ENCODE data around the gene RHEB.

Gene RHEB

DNA sequence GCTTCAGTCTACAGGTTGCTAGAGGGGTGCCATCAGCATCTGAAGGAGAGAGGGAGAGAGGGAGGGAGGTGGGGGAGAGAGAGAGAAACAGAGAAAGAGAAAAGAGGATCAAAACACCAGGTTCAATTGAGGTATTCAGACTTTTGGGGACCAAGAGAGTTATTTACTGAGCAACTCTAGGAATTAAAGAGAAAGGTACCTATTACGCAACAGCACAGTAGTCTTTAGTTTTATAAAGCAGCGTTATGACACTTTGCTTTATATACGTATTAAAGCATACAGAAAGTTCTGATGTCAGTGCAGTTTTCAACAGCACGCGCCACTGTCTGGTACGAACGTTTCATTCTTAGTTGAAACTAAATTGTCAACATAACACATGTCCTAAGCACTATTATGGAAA lies 41.8 kb downstream of the RHEB start:
- Histone ChIP-seq H3K27ac (ENCODE audit: low read depth, low read length) (no peak overlapping the region), H3K36me3 (ENCODE audit: control insufficient read depth in 1 of 2, insufficient read depth in 2 of 2, low read length in 2 of 2) (peaks cover 5 to 31% of the 10 kb centered on the region in 2 donors), H3K9me3 (ENCODE audit: control insufficient read depth in 1 of 2, low read length in 2 of 2) (no peaks in the 10 kb centered on the region), H3K4me3 (ENCODE audit: low read depth in 1 of 2, low read length in 2 of 2) (no peak overlapping the region), H3K4me1 (ENCODE audit: control insufficient read depth in 1 of 2, insufficient read depth in 2 of 2, low read length in 2 of 2) (no peaks in the 10 kb centered on the region), H3K9ac (ENCODE audit: low read depth in 1 of 2, low read length in 2 of 2) (no peak overlapping the region), H3K27me3 (ENCODE audit: control insufficient read depth in 1 of 2, insufficient read depth in 2 of 2, low read length in 2 of 2) (no peaks in the 10 kb centered on the region)

DNA sequence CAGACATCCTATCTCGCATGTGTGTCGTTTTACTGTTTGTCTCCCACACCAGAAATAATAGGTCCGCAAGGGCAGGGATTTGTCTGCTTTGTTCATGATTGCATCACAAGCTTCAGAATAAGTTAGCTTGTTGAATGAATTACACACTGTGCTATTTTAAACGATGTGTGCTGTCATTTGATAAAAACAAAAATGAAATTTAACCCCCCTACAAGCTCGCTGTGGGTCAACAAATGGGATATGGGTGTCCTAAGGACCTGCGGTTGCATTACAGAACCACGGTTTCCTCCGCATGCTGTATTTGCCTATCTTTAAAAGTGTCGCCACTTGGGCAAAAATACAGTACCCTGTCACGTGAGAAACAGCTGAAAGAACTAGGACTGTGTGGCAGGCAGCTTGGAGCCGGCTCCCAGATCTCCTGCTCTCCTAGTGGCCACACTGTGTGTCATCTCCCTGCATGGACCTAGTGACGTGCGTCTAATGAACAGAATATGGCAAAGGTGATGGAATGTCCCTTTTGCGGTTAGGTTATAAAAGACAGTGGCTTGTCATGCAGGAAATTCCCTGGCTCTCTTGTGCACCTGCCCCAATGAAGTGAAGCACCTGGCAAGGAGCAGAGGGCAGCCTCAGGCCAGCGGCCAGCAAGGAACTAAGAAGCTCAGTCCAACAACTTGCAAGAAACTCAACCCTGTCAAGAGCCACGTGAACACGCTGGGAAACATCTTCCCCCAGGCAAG lies 46.9 kb downstream of the RHEB start:
- Histone ChIP-seq H3K9ac (ENCODE audit: low read depth in 1 of 2, low read length in 2 of 2) (no peak overlapping the region), H3K4me3 (ENCODE audit: low read depth in 1 of 2, low read length in 2 of 2) (no peak overlapping the region), H3K27ac (ENCODE audit: low read depth, low read length) (no peak overlapping the region), H3K27me3 (ENCODE audit: control insufficient read depth in 1 of 2, insufficient read depth in 2 of 2, low read length in 2 of 2) (no peaks in the 10 kb centered on the region), H3K36me3 (ENCODE audit: control insufficient read depth in 1 of 2, insufficient read depth in 2 of 2, low read length in 2 of 2) (peaks cover 28 to 44% of the 10 kb centered on the region in 2 donors), H3K9me3 (ENCODE audit: control insufficient read depth in 1 of 2, low read length in 2 of 2) (no peaks in the 10 kb centered on the region), H3K4me1 (ENCODE audit: control insufficient read depth in 1 of 2, insufficient read depth in 2 of 2, low read length in 2 of 2) (peaks cover 0 to 2% of the 10 kb centered on the region in 2 donors)

DNA sequence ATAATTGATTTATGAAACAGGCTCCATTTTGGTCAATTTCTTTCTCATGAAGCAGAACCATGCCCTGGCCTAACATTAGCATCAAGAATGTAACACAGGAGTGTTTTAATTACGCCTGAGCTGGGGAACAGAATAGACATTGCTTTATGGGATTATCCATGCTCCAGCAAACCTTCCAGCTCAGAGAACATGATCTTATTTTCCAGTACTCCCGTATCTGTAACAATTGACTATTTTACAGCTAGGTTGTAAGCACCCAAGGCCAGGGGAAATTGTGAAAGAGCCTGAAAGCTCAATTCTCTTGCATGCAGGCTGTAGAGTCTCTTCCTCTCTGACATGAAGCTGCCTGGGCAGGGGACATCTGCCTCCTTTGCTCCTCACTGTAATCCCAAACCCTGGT lies 49.0 kb downstream of the RHEB start:
- H3K27ac ChIP-seq (ENCODE audit: low read depth, low read length): no peak overlapping the region
- no peak overlapping the region for H3K9ac ChIP-seq (ENCODE audit: low read depth in 1 of 2, low read length in 2 of 2)
- no peaks in the 10 kb centered on the region for H3K9me3 ChIP-seq (ENCODE audit: control insufficient read depth in 1 of 2, low read length in 2 of 2)
- H3K4me1 ChIP-seq (ENCODE audit: control insufficient read depth in 1 of 2, insufficient read depth in 2 of 2, low read length in 2 of 2): peaks cover 0 to 2% of the 10 kb centered on the region in 2 donors
- H3K27me3 ChIP-seq (ENCODE audit: control insufficient read depth in 1 of 2, insufficient read depth in 2 of 2, low read length in 2 of 2): no peaks in the 10 kb centered on the region
- H3K36me3 ChIP-seq (ENCODE audit: control insufficient read depth in 1 of 2, insufficient read depth in 2 of 2, low read length in 2 of 2): peaks cover 24 to 53% of the 10 kb centered on the region in 2 donors
- H3K4me3 ChIP-seq (ENCODE audit: low read depth in 1 of 2, low read length in 2 of 2): no peak overlapping the region

DNA sequence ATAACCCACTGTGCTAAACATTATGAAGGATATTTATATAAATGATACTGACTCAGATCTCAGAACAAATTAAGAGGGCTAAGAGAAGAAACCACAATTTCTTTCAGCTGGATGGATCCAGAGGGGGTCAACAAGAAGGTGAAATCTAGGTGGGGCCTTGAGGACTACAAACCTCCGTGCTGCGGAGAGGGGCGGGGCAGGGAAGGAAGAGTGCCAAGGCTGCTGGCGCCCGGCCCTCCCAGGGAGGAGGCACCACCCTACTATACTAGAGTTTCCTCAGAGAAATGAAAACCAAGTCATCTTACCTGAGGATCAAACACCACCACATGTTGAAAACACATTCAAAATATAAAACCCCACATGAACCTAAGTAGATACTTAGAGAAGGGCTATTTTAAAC lies 50.4 kb downstream of the RHEB start:
- H3K36me3 ChIP-seq (ENCODE audit: control insufficient read depth in 1 of 2, insufficient read depth in 2 of 2, low read length in 2 of 2): peaks cover 30 to 65% of the 10 kb centered on the region in 2 donors
- no peak overlapping the region for H3K9ac ChIP-seq (ENCODE audit: low read depth in 1 of 2, low read length in 2 of 2)
- no peak overlapping the region for H3K4me3 ChIP-seq (ENCODE audit: low read depth in 1 of 2, low read length in 2 of 2)
- peaks cover 0 to 2% of the 10 kb centered on the region in 2 donors for H3K4me1 ChIP-seq (ENCODE audit: control insufficient read depth in 1 of 2, insufficient read depth in 2 of 2, low read length in 2 of 2)
- H3K27ac ChIP-seq (ENCODE audit: low read depth, low read length): no peak overlapping the region
- no peaks in the 10 kb centered on the region for H3K27me3 ChIP-seq (ENCODE audit: control insufficient read depth in 1 of 2, insufficient read depth in 2 of 2, low read length in 2 of 2)
- H3K9me3 ChIP-seq (ENCODE audit: control insufficient read depth in 1 of 2, low read length in 2 of 2): no peaks in the 10 kb centered on the region

DNA sequence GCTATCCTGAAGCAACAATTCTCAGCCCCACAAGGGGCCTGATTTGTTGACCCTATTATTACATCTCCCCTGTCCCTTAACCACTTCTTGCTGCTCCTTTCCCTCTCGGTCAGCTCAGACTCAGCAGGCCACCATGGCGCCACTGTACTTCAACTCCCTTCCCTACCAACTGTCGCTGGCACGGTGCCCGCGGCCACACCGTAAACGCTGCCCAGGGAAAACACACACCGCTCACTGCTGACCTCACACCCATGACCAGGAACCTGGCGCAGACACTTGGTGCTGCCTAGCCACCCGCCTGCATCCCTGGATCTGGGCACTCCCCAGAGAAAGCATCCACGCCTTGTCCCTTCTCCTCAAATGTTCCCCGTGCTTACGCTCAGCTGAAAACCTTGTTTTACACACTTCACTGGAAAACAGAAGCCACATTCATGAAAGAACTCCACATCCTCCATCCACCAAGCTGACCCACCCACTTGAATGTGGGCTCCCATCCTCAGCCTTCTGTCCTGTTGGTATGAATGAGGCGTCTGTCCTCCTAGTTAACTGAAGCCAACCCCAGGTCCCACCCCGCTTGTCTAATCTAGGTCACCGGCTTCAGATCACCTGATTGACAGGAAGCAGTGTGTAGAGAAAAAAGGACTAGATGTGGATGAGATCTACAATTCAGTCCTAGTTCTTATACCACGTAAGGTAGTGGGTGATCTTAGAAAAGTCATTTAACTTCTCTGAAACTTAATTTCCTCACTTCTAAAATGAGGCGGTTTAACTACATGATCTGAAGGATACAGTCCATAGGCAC lies 51.3 kb downstream of the RHEB start:
- peaks cover 37 to 68% of the 10 kb centered on the region in 2 donors for H3K36me3 ChIP-seq (ENCODE audit: control insufficient read depth in 1 of 2, insufficient read depth in 2 of 2, low read length in 2 of 2)
- H3K27me3 ChIP-seq (ENCODE audit: control insufficient read depth in 1 of 2, insufficient read depth in 2 of 2, low read length in 2 of 2): no peaks in the 10 kb centered on the region
- no peak overlapping the region for H3K27ac ChIP-seq (ENCODE audit: low read depth, low read length)
- H3K9me3 ChIP-seq (ENCODE audit: control insufficient read depth in 1 of 2, low read length in 2 of 2): peaks cover 0 to 2% of the 10 kb centered on the region in 2 donors
- H3K4me3 ChIP-seq (ENCODE audit: low read depth in 1 of 2, low read length in 2 of 2): no peak overlapping the region
- peaks cover 0 to 2% of the 10 kb centered on the region in 2 donors for H3K4me1 ChIP-seq (ENCODE audit: control insufficient read depth in 1 of 2, insufficient read depth in 2 of 2, low read length in 2 of 2)
- H3K9ac ChIP-seq (ENCODE audit: low read depth in 1 of 2, low read length in 2 of 2): no peak overlapping the region

DNA sequence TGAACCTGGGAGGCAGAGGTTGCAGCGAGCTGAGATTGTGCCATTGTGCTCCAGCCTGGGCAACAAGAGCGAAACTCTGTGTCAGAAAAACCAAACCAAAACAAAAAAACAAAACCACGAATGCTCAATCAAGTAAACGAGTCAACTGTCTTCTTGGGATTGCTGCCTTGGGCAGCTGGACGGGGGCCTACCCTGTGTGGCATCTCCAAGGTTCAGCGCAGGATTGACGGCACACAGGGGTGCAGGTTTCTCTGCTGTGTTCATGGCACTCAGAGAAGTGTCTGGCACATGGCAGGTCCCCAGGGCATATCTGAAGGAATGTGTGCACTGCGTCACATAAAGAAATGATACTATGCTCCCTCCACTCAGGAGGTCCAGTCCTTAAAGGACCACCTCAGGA lies 54.5 kb downstream of the RHEB start:
- Histone ChIP-seq H3K4me3 (ENCODE audit: low read depth in 1 of 2, low read length in 2 of 2) (no peak overlapping the region), H3K9me3 (ENCODE audit: control insufficient read depth in 1 of 2, low read length in 2 of 2) (peaks cover 4 to 8% of the 10 kb centered on the region in 2 donors), H3K9ac (ENCODE audit: low read depth in 1 of 2, low read length in 2 of 2) (no peak overlapping the region), H3K27ac (ENCODE audit: low read depth, low read length) (no peak overlapping the region), H3K27me3 (ENCODE audit: control insufficient read depth in 1 of 2, insufficient read depth in 2 of 2, low read length in 2 of 2) (no peaks in the 10 kb centered on the region), H3K36me3 (ENCODE audit: control insufficient read depth in 1 of 2, insufficient read depth in 2 of 2, low read length in 2 of 2) (peaks cover 31 to 57% of the 10 kb centered on the region in 2 donors), H3K4me1 (ENCODE audit: control insufficient read depth in 1 of 2, insufficient read depth in 2 of 2, low read length in 2 of 2) (peaks cover 8 to 14% of the 10 kb centered on the region in 2 donors)

DNA sequence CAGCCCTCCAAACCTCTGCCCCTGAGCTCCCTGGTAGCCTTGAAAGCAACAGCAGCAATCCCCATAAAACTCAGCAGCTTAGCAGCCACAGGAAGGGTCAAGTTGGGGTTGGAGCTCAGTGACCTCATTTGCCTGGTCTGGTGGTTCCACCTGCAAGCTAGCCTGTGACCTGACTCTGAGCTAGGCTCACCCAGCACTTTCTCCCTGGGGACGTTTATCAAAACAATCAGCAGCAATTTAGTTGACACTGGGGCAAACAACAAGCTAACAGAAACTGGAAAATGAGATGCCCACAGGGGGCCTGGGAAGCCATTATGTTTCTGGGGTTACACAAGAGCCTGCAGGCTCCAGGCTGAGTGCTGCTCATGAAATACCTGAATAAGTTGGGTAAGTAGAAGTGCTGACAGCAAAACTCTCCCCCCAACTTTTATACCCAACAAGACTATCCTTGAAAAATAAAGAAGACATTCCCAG lies 57.4 kb downstream of the RHEB start:
- H3K9me3 ChIP-seq (ENCODE audit: control insufficient read depth in 1 of 2, low read length in 2 of 2): peaks cover 4 to 8% of the 10 kb centered on the region in 2 donors
- peaks cover 17 to 22% of the 10 kb centered on the region in 2 donors for H3K4me1 ChIP-seq (ENCODE audit: control insufficient read depth in 1 of 2, insufficient read depth in 2 of 2, low read length in 2 of 2)
- no peak overlapping the region for H3K27ac ChIP-seq (ENCODE audit: low read depth, low read length)
- H3K9ac ChIP-seq (ENCODE audit: low read depth in 1 of 2, low read length in 2 of 2): no peak overlapping the region
- peaks cover 14 to 28% of the 10 kb centered on the region in 2 donors for H3K36me3 ChIP-seq (ENCODE audit: control insufficient read depth in 1 of 2, insufficient read depth in 2 of 2, low read length in 2 of 2)
- no peak overlapping the region for H3K4me3 ChIP-seq (ENCODE audit: low read depth in 1 of 2, low read length in 2 of 2)
- no peaks in the 10 kb centered on the region for H3K27me3 ChIP-seq (ENCODE audit: control insufficient read depth in 1 of 2, insufficient read depth in 2 of 2, low read length in 2 of 2)

DNA sequence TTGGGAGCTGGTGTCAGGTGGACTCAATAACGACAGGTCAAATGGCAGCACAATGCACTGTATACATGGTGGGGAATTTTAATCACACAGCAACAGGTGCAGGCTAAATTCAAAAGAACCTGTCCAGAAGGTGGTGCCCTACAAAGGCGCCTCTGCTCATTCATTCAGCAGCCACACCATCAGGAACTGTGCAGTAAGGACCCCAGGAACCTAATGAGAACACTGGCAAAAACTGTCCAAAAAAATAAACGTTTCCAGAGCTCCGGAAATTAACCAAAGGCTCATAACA lies 57.8 kb downstream of the RHEB start:
- no peaks in the 10 kb centered on the region for H3K27me3 ChIP-seq (ENCODE audit: control insufficient read depth in 1 of 2, insufficient read depth in 2 of 2, low read length in 2 of 2)
- no peak overlapping the region for H3K9ac ChIP-seq (ENCODE audit: low read depth in 1 of 2, low read length in 2 of 2)
- H3K36me3 ChIP-seq (ENCODE audit: control insufficient read depth in 1 of 2, insufficient read depth in 2 of 2, low read length in 2 of 2): peaks cover 14 to 24% of the 10 kb centered on the region in 2 donors
- peaks cover 4 to 8% of the 10 kb centered on the region in 2 donors for H3K9me3 ChIP-seq (ENCODE audit: control insufficient read depth in 1 of 2, low read length in 2 of 2)
- peaks cover 17 to 22% of the 10 kb centered on the region in 2 donors for H3K4me1 ChIP-seq (ENCODE audit: control insufficient read depth in 1 of 2, insufficient read depth in 2 of 2, low read length in 2 of 2)
- H3K27ac ChIP-seq (ENCODE audit: low read depth, low read length): no peak overlapping the region
- H3K4me3 ChIP-seq (ENCODE audit: low read depth in 1 of 2, low read length in 2 of 2): no peak overlapping the region

DNA sequence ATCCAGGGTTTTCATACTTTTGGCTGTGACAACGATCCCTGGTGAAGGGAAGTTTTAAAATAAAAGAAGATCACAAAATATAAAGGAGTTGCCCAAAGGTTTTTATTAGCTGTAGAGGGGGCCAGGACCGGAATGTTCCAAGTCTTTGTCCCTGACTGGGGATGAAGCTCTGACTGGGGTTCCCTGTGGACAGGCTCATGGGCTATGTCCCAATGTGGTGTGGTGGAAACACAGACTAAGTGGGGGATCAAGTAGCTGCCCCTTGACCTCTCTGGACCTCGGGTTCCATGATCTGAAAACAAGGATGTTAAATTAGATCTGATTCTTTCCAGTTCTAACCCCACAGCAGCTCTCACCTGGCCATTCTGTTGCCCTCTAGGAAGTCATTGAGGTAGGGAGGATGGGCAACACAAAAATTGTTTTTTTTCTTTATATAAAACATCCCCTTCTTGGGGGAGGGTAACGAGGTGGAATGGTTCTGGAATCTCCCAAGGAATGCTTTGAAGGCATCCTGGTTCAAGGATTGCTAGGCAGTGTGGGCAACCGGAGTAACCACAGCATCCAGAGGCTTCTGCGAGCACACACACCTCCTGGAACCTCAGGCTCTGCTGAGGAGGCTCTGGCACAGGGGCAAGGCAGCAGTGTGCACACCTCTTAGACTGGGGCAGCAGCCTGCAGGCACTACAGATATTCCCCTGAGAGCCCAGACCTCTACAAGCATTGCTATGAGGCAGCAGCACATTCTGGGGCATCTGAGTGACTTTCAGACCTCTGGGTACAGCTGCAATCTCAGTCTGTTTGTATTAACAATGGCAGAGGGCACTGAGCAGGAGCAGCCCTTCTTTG lies 58.4 kb downstream of the RHEB start:
- Histone ChIP-seq H3K9ac (ENCODE audit: low read depth in 1 of 2, low read length in 2 of 2) (peak overlapping the region in 1 of 2 donors; percentile 55), H3K4me3 (ENCODE audit: low read depth in 1 of 2, low read length in 2 of 2) (no peak overlapping the region), H3K27me3 (ENCODE audit: control insufficient read depth in 1 of 2, insufficient read depth in 2 of 2, low read length in 2 of 2) (no peaks in the 10 kb centered on the region), H3K9me3 (ENCODE audit: control insufficient read depth in 1 of 2, low read length in 2 of 2) (peaks cover 4 to 8% of the 10 kb centered on the region in 2 donors), H3K27ac (ENCODE audit: low read depth, low read length) (no peak overlapping the region), H3K4me1 (ENCODE audit: control insufficient read depth in 1 of 2, insufficient read depth in 2 of 2, low read length in 2 of 2) (peaks cover 17 to 22% of the 10 kb centered on the region in 2 donors), H3K36me3 (ENCODE audit: control insufficient read depth in 1 of 2, insufficient read depth in 2 of 2, low read length in 2 of 2) (peaks cover 14 to 20% of the 10 kb centered on the region in 2 donors)

All from duodenal mucosa (tissue), 2 donors.